K562 (cell line): ENCODE results near the gene VDR. TPM values are rescaled to one million over a fixed set of nuclear protein-coding genes. Genes with fewer than 3 reads are reported as not detected.
A peak's percentile ranks its signal among the peaks of the same experiment; 100 is the strongest.

Experiments used
- ATAC-seq: fragments of 200-7000 bp; cut with Tn5 transposase; 3 replicates; pipeline ENCODE4 v1.9.1; 2020; ENCODE audit warnings: moderate library complexity
- BruUV-seq: library from RNA; stranded (reverse); fragments of 400-500 nt; replicated peaks from 2 replicates; lab custom pipeline; 2021; lab: Mats Ljungman, UMichigan
- CTCF ChIA-PET: fragments of 300-600 bp; formaldehyde crosslinking; extraction: SDS; loops from one replicate; lab custom pipeline; 2021; ENCODE audit warnings: low intra/inter-chr PET ratio; lab: Yijun Ruan, JAX
- POLR2A ChIA-PET: fragments of 300-600, 350-650 bp; sonication (Branson Sonifier 250); formaldehyde crosslinking; extraction: SDS; loops from one replicate; lab custom pipeline; 2021; ENCODE audit warnings: antibody characterized with exemption, inconsistent platforms; lab: Yijun Ruan, JAX
- DNase-seq, 4 experiments: peaks; one replicate each; pipeline versions ENCODE4 v3.0.0 to v3.0.0-alpha.2; 2011 to 2018; ENCODE audit warnings: low spot score in 3 of 4, mixed read lengths in 3 of 4; ENCODE audit errors: extremely low read depth in 1 of 4
- FAIRE-seq: peaks from 2 replicates; lab custom pipeline; 2011; peaks lifted over from hg19 to GRCh38; lab: Jason Lieb, UNC
- H2AFZ ChIP-seq: 2 replicates; pipeline ENCODE4 v1.6.0; 2011; ENCODE audit warnings: low read depth, low read length, control low read depth, inconsistent platforms
- H3K27ac ChIP-seq: fragments of 200-600 bp; 3 replicates; pipeline ENCODE4 v1.8.0; 2011; ENCODE audit warnings: low read depth, mild to moderate bottlenecking, control low read depth, inconsistent platforms, low read length, moderate library complexity, mixed read lengths; ENCODE audit errors: extremely low read depth
- H3K27me3 ChIP-seq, 2 experiments: fragments of 300-600 bp in 1 of 2; 2 replicates in 1 of 2; 3 replicates in 1 of 2; pipeline versions ENCODE4 v1.6.0 to v1.8.0; 2011; ENCODE audit warnings: inconsistent platforms in 2 of 2, low read length in 2 of 2, mild to moderate bottlenecking in 1 of 2, mixed read lengths in 1 of 2, moderate library complexity in 1 of 2; ENCODE audit not compliant: control insufficient read depth in 2 of 2, insufficient read depth in 2 of 2
- H3K36me3 ChIP-seq: fragments of 300-600 bp; 3 replicates; pipeline ENCODE4 v1.8.0; 2011; ENCODE audit warnings: mild to moderate bottlenecking, low read length, inconsistent platforms; ENCODE audit not compliant: control insufficient read depth, insufficient read depth
- H3K4me1 ChIP-seq, 2 experiments: fragments of 200-600 bp in 1 of 2; replicated peaks in 1 of 2; 2 replicates in 1 of 2; 3 replicates in 1 of 2; pipeline versions ENCODE4 v1.5.1 to v1.8.0; 2011; ENCODE audit warnings: inconsistent platforms in 2 of 2, low read length in 2 of 2, mild to moderate bottlenecking in 1 of 2, mixed read lengths in 1 of 2, moderate library complexity in 1 of 2; ENCODE audit not compliant: control insufficient read depth in 2 of 2, insufficient read depth in 2 of 2
- H3K4me2 ChIP-seq: 2 replicates; pipeline ENCODE4 v1.6.1; 2011; ENCODE audit warnings: low read length, control low read depth, inconsistent platforms, mixed read lengths; ENCODE audit not compliant: insufficient read depth
- H3K4me3 ChIP-seq: fragments of 200-600 bp; sonication (generic), shearing (Covaris generic); 2 replicates; pipeline ENCODE4 v1.5.1; 2016; ENCODE audit warnings: control low read depth, inconsistent platforms
- H3K79me2 ChIP-seq: fragments of 200-600 bp; 3 replicates; pipeline ENCODE4 v1.8.0; 2011; ENCODE audit warnings: low read length, inconsistent platforms; ENCODE audit not compliant: control insufficient read depth, insufficient read depth
- H3K9ac ChIP-seq, 2 experiments: 2 replicates each; pipeline versions ENCODE4 v1.6.0 to v1.6.1; 2011; ENCODE audit warnings: low read depth in 2 of 2, low read length in 2 of 2, control low read depth in 1 of 2, inconsistent platforms in 1 of 2, mild to moderate bottlenecking in 1 of 2, mixed read lengths in 1 of 2; ENCODE audit not compliant: insufficient read depth in 1 of 2
- H3K9me1 ChIP-seq: one replicate; pipeline ENCODE4 v1.6.0; 2011; ENCODE audit warnings: inconsistent platforms, mild to moderate bottlenecking, low read length, moderate library complexity; ENCODE audit not compliant: control insufficient read depth, insufficient read depth
- H3K9me3 ChIP-seq: replicated peaks from 2 replicates; pipeline ENCODE4 v1.5.1; 2011; ENCODE audit warnings: low read depth, low read length, inconsistent platforms; ENCODE audit not compliant: control insufficient read depth, insufficient read depth
- H4K20me1 ChIP-seq: replicated peaks from 2 replicates; pipeline ENCODE4 v1.6.1; 2011; ENCODE audit warnings: low read length, inconsistent platforms, mixed read lengths; ENCODE audit not compliant: control insufficient read depth, insufficient read depth
- CEBPB ChIP-seq: fragments of 450-650 bp; IDR thresholded peaks from 2 replicates; pipeline ENCODE4 v1.6.1; 2016; ENCODE audit warnings: missing genetic modification characterization, missing compliant biosample characterization
- CEBPG ChIP-seq, 3 experiments: fragments of 200-800 bp in 1 of 3; sonication (Bioruptor generic) in 1 of 3; sonication (generic) in 1 of 3; formaldehyde crosslinking in 1 of 3; IDR thresholded peaks in 2 of 3; conservative IDR thresholded peaks in 1 of 3; 2 replicates each; pipeline versions ENCODE4 v1.6.1 to v1.8.0; 2016 to 2022; ENCODE audit warnings: missing compliant biosample characterization in 2 of 3, missing genetic modification characterization in 2 of 3, mild to moderate bottlenecking in 1 of 3, missing genetic modification reagents in 1 of 3
- RBM15 ChIP-seq: fragments of 200-400 bp; formaldehyde crosslinking; IDR thresholded peaks from 2 replicates; pipeline ENCODE4 v1.6.1; 2018; ENCODE audit warnings: mild to moderate bottlenecking, low read length, moderate library complexity; ENCODE audit not compliant: insufficient read depth
- XRCC3 ChIP-seq: fragments of 450-650 bp; IDR thresholded peaks from 2 replicates; pipeline ENCODE4 v1.6.1; 2017; ENCODE audit warnings: mild to moderate bottlenecking, moderate library complexity
- ZNF274 ChIP-seq: IDR thresholded peaks from 2 replicates; pipeline ENCODE4 v1.6.1; 2011; ENCODE audit warnings: low read depth, mild to moderate bottlenecking, low read length, moderate library complexity, borderline replicate concordance
- WGBS: fragments of 100-300 bp; shearing (Covaris generic); methylation state at CpG from one replicate; pipeline ENCODE4 v1.1.6; 2016; ENCODE audit warnings: low coverage, mixed read lengths; ENCODE audit not compliant: insufficient coverage; ENCODE audit errors: missing lambda C conversion rate; 5-methylcytosine and 5-hydroxymethylcytosine counted together
- in situ Hi-C: fragments of 300-500 bp; cut with MboI; formaldehyde crosslinking; loops from 4 replicates; pipeline ENCODE4 v1.15.0; 2018; ENCODE audit warnings: inconsistent platforms, mixed read lengths
- intact Hi-C: fragments of 100-400 bp; cut with micrococcal nuclease; formaldehyde crosslinking; loops from 2 replicates; pipeline ENCODE4 v1.14.2; 2022
- polyA plus RNA-seq, 8 experiments: library from polyadenylated mRNA; depleted of rRNA in 4 of 8; stranded (reverse) in 5 of 8; unstranded in 3 of 8; fragments of >200 nt; fragmentation: Nextera tagmentation in 2 of 8; fragmentation: Illumina TruSeq in 1 of 8; extraction: Ambion mirVana in 2 of 8; extraction: Trizol in 1 of 8; gene quantifications; 2 replicates each; pipeline versions ENCODE4 v1.2.1 to v1.2.3, GENCODE V29; 2011 to 2014; ENCODE audit warnings: inconsistent platforms in 1 of 8, missing spikeins in 1 of 8
- total RNA-seq, 7 experiments: library from RNA; depleted of rRNA in 6 of 7; stranded (reverse); fragments of >200 nt in 6 of 7; fragmentation: Illumina TruSeq in 2 of 7; extraction: Trizol in 2 of 7; gene quantifications; 2 replicates each; pipeline versions ENCODE4 v1.2.1 to v1.2.3, GENCODE V29; 2011 to 2021; ENCODE audit warnings: low replicate concordance in 1 of 7
- TF ChIP-seq, protein P1 (sequence below): fragments of 450-650 bp; IDR thresholded peaks from 2 replicates; pipeline ENCODE4 v1.6.1; 2016; ENCODE audit warnings: antibody characterized with exemption

VDR gene
- total and polyA plus RNA-seq, 9 of the 15 experiments (the other 6 are each of a cell fraction or from before 2014, with no cell fraction given) = 0.61 to 4.8 (median 2.0) TPM

DNA sequence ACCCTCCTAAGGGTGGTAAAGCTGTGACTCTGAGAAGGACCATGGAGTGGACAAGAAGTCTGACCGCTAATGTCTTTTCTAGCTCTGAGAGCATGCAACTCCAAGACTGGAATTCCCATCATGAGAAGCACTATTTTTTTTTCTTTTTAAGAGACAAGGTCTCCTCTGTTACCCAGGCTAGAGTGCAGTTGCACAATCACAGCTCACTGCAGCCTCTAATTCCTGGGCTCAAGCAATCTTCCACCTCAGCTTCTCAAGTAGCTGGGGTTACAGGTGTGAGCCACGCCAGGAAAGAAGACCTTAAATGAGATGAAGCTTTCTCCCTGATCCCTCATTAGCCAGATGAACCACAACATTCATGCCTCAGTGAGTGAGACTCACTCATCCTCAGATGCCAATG is 19.2 kb downstream of the VDR start:
- Histone ChIP-seq H3K27ac (no peak overlapping the region), H3K4me1 (peaks cover 6 to 25% of the 10 kb centered on the region in 2 experiments), H3K79me2 (no peaks in the 10 kb centered on the region), H3K9me1 (no peaks in the 10 kb centered on the region), H3K9me3 (no peaks in the 10 kb centered on the region), H2AFZ (no peak overlapping the region), H4K20me1 (0 out of 2 replicates have a peak, but pooled peaks cover 3% of the 10 kb centered on the region), H3K36me3 (no peaks in the 10 kb centered on the region), H3K4me2 (no peak overlapping the region), H3K9ac (no peak overlapping the region), H3K4me3 (no peak overlapping the region), H3K27me3 (no peaks in the 10 kb centered on the region; a peak in 1 of 5 replicates)
- in situ Hi-C loops (no loop called here), intact Hi-C loops (no loop called here)
- POLR2A ChIA-PET = interaction anchor here (0.6 to 1.6 kb wide), 6 partner anchors 8 to 236 kb away, joined by 3 to 7 read pairs (median 4); no protein-coding TSS in a partner anchor
- 14% methylated on average over 2 of the region's 2 CpGs for WGBS
- DNase-seq (no peak), FAIRE-seq (no peak), ATAC-seq (no peak)
- TF ChIP-seq XRCC3 (no peak), CEBPB (tag) (peak; percentile 83), CEBPG (CRISPR knock-in tag; IDR thresholded peaks at IDR 0.05) (no peak), CEBPG (tag; conservative IDR thresholded peaks at IDR 0.05 in 1 of 2, IDR thresholded peaks at IDR 0.05 in 1 of 2) (peak; percentile 49 to 81), ZNF274 (no peak), RBM15 (no peak)
- TF ChIP-seq, protein P1, sequence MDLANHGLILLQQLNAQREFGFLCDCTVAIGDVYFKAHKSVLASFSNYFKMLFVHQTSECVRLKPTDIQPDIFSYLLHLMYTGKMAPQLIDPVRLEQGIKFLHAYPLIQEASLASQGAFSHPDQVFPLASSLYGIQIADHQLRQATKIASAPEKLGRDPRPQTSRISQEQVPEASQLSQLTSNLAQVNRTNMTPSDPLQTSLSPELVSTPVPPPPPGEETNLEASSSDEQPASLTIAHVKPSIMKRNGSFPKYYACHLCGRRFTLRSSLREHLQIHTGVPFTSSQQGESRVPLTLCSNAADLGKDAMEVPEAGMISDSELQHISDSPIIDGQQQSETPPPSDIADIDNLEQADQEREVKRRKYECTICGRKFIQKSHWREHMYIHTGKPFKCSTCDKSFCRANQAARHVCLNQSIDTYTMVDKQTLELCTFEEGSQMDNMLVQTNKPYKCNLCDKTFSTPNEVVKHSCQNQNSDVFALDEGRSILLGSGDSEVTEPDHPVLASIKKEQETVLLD = no peak
- BruUV-seq = no TSS peak
- CTCF ChIA-PET = no interaction called here
